ENCODE data around the gene CLEC18B.
"Not testable (repeated sequence)": the region's sequence is repeated elsewhere in the genome, so short reads cannot be mapped to it uniquely, and the experiment has no call there.

CLEC18B gene

GRCh38 chr16:74443624-74444346 lies 22.5 kb upstream of the CLEC18B start:
- not testable (repeated sequence) for DNase-seq

GRCh38 chr16:74439685-74440084 lies 18.4 kb upstream of the CLEC18B start:
- DNase-seq: no peak

GRCh38 chr16:74438492-74438979 lies 17.3 kb upstream of the CLEC18B start:
- no peak for DNase-seq

- DNase-seq: no peak
Observed at GRCh38 chr16:74431516-74431915, 10.2 kb upstream of the CLEC18B start.

- DNase-seq: peak in 2 of 4 experiments; percentile 4 to 5
Observed at GRCh38 chr16:74430036-74430712, 8.9 kb upstream of the CLEC18B start.

- DNase-seq: not testable (repeated sequence)
Observed at GRCh38 chr16:74428493-74428892, 7.2 kb upstream of the CLEC18B start.

GRCh38 chr16:74425751-74426150 lies 4.5 kb upstream of the CLEC18B start:
- DNase-seq: not testable (repeated sequence)

GRCh38 chr16:74423721-74424120 lies 2.4 kb upstream of the CLEC18B start:
- not testable (repeated sequence) for DNase-seq

- DNase-seq: not testable (repeated sequence)
Observed at GRCh38 chr16:74422086-74422485, 808 bp upstream of the CLEC18B start.

GRCh38 chr16:74421482-74421785 lies 156 bp upstream of the CLEC18B start:
- DNase-seq: not testable (repeated sequence)

GRCh38 chr16:74419811-74420210 lies 1.5 kb downstream of the CLEC18B start:
- DNase-seq: not testable (repeated sequence)

- not testable (repeated sequence) for DNase-seq
Observed at GRCh38 chr16:74417897-74418296, 3.4 kb downstream of the CLEC18B start.

- not testable (repeated sequence) for DNase-seq
Observed at GRCh38 chr16:74413920-74414319, 7.4 kb downstream of the CLEC18B start.

- DNase-seq: not testable (repeated sequence)
Observed at GRCh38 chr16:74413485-74413884, 7.8 kb downstream of the CLEC18B start.

GRCh38 chr16:74412775-74413390 lies 8.4 kb downstream of the CLEC18B start:
- DNase-seq: not testable (repeated sequence)

GRCh38 chr16:74412138-74412774 lies 9.0 kb downstream of the CLEC18B start:
- DNase-seq: not testable (repeated sequence)

- DNase-seq: not testable (repeated sequence)
Observed at GRCh38 chr16:74410981-74411380, 10.3 kb downstream of the CLEC18B start.

- DNase-seq: not testable (repeated sequence)
Observed at GRCh38 chr16:74410057-74410957, 11.0 kb downstream of the CLEC18B start.

- DNase-seq: not testable (repeated sequence)
Observed at GRCh38 chr16:74409185-74409981, 11.9 kb downstream of the CLEC18B start.

GRCh38 chr16:74407362-74407705 lies 13.9 kb downstream of the CLEC18B start:
- DNase-seq: not testable (repeated sequence)

Data from activated CD4-positive, CD25-positive, alpha-beta regulatory T cell (primary cell).